MG63 (cell line): ENCODE data around the gene FOXO3. TPM values are rescaled to one million over a fixed set of nuclear protein-coding genes. Genes with fewer than 3 reads are reported as not detected.

ENCODE experiments used
- DNase-seq: peaks from one replicate; pipeline ENCODE4 v3.0.0-alpha.2; 2020
- H3K27me3 ChIP-seq: fragments of 250-450 bp; sonication (Bioruptor Pico); 2 replicates; pipeline ENCODE4 v1.5.1; 2020; ENCODE audit warnings: mild to moderate bottlenecking, moderate library complexity
- H3K36me3 ChIP-seq: fragments of 250-450 bp; sonication (Bioruptor Pico); 2 replicates; pipeline ENCODE4 v1.5.1; 2020; ENCODE audit warnings: mild to moderate bottlenecking, moderate library complexity
- H3K4me3 ChIP-seq: fragments of 250-450 bp; sonication (Bioruptor Pico); 2 replicates; pipeline ENCODE4 v1.5.1; 2020; ENCODE audit warnings: mild to moderate bottlenecking, moderate library complexity
- H3K9me3 ChIP-seq: fragments of 250-450 bp; sonication (Bioruptor Pico); 2 replicates; pipeline ENCODE4 v1.5.1; 2020; ENCODE audit warnings: mild to moderate bottlenecking, moderate library complexity
- total RNA-seq: library from RNA; depleted of rRNA; stranded (reverse); fragments of >200 nt; shearing (Covaris generic); gene quantifications from 2 replicates; pipeline ENCODE4 v1.2.3, GENCODE V29; 2014; ENCODE audit warnings: low replicate concordance

Gene FOXO3
- total RNA-seq, 1 experiment from 2014 or later = 14.9 TPM

DNA sequence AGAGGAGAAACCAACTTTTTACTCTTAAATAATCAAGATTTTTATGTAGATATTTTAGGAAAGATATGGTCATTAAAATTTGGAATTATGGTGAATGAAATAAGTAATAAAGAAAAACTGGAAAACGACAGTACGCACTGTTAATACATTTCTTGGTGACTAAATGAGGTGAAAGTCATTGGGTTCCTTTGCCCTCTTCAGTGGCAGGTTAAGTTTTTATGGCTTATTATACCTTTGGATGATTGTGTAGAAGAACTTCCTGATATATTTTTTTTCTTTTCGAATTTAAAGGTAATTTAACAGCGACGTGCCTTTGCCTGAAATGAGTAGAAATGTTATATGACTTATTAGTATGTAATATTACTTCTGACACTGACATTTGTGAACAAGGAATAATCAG, 43.4 kb downstream of the FOXO3 start:
- Histone ChIP-seq H3K36me3 (no peaks in the 10 kb centered on the region), H3K9me3 (no peaks in the 10 kb centered on the region), H3K27me3 (no peaks in the 10 kb centered on the region)

DNA sequence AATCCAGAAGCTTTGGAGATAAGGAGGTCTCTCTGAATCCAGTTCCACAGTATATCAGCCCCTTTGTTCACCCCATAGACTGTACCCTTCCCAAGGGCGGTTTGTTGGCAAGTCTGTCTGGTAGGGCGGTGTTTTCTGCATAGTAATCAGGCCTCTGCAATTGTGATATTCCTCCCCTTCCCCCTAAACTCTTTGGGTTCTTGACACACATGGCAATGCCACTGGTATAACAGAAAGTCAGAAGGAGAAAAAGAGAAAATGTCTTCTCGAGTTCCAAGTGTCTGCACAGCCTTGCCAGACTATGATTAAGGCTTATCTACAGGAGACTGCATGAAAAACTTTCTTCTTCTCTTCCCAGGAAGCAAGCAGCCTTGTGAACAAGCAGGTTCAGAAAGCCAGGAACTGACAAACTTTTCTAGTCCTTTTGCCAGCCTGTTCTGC, 45.6 kb downstream of the FOXO3 start:
- no peaks in the 10 kb centered on the region for H3K36me3 ChIP-seq
- no peak overlapping the region for H3K4me3 ChIP-seq
- no peaks in the 10 kb centered on the region for H3K27me3 ChIP-seq
- H3K9me3 ChIP-seq = no peaks in the 10 kb centered on the region
- DNase-seq = no peak

More for the DNA sequence above, 43.4 kb downstream of the FOXO3 start:
- DNase-seq = no peak
- H3K4me3 ChIP-seq = no peak overlapping the region

DNA sequence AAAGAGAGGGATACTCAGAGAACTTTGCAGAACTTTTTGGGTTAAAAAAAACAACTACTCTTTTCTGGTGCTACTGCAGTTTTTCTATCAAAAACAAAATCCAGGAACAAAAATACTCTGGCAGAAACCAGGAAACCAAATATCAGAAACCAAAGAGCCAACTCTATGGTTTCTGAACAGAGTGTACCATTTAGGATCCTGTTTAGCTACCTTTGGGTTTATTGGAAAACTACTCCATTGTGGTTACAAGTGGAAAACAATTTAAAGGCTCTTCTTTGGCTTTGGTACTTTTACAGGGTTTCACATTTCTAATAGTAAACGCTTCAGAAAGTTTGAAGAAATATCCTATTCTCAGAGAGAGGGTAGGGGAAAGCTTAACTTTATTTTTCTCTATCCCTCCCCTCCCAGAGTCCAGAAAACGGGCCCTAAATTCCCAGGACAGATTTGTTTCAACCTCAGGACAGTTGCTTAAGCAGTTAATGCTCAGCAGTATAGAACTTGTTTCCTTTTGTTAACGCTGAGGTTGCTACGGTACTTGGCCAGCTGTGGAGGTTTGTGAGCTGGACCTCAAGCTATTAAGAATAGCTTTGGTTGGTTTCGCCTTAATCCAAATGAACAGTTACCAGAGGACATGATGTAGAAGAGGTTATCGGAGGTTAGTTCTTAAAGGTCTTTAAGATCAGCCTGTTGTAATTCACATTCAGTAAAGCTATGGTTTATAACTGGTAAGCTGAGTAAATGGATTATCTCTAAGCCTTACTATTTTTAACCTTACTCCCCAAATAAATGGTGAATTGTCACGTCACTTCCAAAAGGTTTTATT, 47.9 kb downstream of the FOXO3 start:
- Histone ChIP-seq H3K36me3 (peaks cover 8% of the 10 kb centered on the region; the same call in 1 of the 2 replicates), H3K27me3 (no peaks in the 10 kb centered on the region), H3K4me3 (peak overlapping the region; percentile 7; the same call in 1 of the 2 replicates), H3K9me3 (peaks cover 5% of the 10 kb centered on the region)
- DNase-seq = peak; percentile 55

DNA sequence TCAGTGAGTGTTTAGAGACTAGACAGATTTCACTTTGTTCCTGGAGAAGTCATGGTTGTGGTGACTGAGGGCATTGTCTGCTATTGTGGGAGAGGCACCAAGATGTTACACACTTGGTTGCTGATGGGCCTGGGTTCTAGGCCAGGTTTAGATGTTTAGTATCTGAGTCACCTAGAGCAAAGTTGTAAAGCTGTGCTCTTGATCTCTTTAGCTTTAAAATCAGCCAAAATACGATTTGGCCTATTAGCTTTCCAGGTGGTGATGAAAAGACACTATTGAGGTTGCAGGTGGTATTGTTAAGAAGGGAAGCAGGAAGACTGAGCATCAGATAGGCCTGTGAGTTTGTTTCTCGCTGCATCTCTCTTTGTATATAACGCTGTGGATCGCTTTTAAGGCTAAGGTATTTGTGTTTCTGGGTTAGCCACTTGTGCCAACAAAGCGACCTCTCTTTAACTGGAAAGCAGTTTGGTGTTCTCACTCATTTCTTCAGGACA, 48.6 kb downstream of the FOXO3 start:
- peak; percentile 83 for DNase-seq
- Histone ChIP-seq H3K9me3 (peaks cover 5% of the 10 kb centered on the region), H3K27me3 (no peaks in the 10 kb centered on the region), H3K36me3 (peaks cover 8% of the 10 kb centered on the region; the same call in 1 of the 2 replicates), H3K4me3 (no peak overlapping the region)

DNA sequence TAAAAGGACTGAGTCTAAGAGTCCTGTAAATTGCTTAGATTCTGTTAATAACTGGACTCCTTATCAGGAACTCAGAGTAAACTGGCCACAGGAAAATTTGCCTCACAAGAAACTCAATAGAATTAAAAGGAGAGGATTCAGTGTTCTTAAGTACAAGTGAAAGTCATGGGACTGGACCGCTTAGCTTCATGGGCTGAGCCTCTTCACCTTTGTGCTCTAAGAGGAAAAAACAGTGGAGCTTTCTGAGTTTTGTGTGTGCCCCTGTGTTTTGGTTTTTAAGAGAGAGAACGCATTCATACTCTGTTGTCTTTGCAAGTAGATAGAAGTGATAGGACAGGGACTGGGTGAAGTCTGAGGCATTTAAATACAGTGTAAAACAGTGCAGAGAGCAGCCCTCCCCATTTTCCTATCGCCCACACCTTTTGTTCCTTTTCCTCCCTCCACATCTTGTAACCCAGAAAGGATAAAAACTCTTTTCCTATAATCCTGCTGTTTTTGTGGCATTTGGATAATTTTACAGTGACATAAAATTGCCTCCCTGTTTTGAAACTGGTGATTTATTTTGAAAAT, 49.6 kb downstream of the FOXO3 start:
- Histone ChIP-seq H3K27me3 (no peaks in the 10 kb centered on the region), H3K9me3 (peaks cover 5% of the 10 kb centered on the region), H3K4me3 (no peak overlapping the region), H3K36me3 (peaks cover 8% of the 10 kb centered on the region; the same call in 1 of the 2 replicates)
- DNase-seq = no peak

DNA sequence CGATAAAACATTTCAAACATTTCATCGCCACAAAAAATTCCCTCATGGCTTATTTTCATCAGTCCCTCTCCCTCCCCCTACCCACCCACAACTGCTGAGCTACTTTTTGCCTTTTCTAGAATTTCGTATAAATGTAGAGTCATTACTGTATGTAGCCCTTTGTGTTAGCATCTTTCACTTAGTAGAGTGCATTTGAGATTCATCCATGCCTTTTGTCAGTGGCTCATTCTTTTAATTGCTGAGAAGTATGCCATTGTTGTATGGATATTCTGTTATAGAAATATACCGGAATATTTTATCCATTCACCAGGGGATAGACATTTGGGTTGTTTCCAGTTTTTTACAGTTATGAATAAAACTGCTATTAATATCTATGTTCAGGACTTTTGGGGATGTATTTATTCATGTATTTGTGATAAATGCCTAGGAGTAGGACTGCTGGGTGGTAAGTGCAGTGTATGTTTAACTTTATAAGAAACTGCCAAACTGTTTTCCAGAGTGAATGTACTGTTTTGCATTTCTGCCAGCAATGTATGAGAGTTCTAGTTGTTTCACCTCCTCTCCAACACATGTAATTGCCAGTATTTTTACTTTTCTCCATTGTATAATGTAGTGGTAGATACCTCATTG, 50.4 kb downstream of the FOXO3 start:
- H3K4me3 ChIP-seq = no peak overlapping the region
- H3K27me3 ChIP-seq = no peaks in the 10 kb centered on the region
- peaks cover 8% of the 10 kb centered on the region; the same call in 1 of the 2 replicates for H3K36me3 ChIP-seq
- no peak for DNase-seq
- peaks cover 5% of the 10 kb centered on the region for H3K9me3 ChIP-seq

DNA sequence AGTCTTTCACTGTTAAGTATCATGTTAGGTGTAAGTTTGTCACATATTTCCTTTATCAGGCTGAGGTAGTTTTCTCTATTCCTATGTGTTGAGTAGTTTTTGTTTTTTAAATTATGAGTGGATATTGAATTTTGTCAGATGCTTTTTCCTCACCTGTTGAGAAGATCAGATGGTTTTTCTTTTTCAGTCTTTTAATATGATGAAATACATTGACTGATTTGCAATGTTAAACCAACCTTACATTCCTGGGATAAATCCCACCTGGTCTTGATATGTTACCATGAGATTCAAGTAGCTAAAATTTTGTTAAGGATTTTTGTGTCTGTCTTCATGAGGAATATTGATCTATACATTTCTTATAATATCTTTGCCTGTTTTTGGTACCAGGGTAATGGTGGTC, 52.1 kb downstream of the FOXO3 start:
- no peak for DNase-seq
- Histone ChIP-seq H3K27me3 (no peaks in the 10 kb centered on the region), H3K9me3 (peaks cover 5% of the 10 kb centered on the region), H3K4me3 (no peak overlapping the region), H3K36me3 (peaks cover 8% of the 10 kb centered on the region; the same call in 1 of the 2 replicates)

DNA sequence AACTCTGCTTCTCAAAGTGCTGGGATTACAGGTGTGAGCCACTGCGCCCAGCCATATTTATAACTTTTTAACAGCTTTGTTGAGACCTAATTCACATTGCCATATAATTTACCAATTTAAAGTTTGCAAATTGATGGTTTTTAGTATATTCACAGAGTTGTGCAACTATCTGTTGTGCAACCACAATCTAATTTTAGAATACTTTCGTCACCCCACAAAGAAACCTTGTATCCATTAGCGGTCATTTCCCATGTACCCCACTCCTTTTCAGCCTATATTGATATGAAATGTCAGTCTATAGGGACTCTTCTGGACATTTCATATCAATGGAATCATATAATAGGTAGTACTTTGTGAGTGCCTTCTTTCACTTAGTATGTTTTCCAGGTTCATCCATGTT, 55.8 kb downstream of the FOXO3 start:
- Histone ChIP-seq H3K36me3 (peaks cover 8% of the 10 kb centered on the region; the same call in 1 of the 2 replicates), H3K9me3 (peaks cover 5% of the 10 kb centered on the region), H3K4me3 (no peak overlapping the region), H3K27me3 (no peaks in the 10 kb centered on the region)
- DNase-seq = no peak

DNA sequence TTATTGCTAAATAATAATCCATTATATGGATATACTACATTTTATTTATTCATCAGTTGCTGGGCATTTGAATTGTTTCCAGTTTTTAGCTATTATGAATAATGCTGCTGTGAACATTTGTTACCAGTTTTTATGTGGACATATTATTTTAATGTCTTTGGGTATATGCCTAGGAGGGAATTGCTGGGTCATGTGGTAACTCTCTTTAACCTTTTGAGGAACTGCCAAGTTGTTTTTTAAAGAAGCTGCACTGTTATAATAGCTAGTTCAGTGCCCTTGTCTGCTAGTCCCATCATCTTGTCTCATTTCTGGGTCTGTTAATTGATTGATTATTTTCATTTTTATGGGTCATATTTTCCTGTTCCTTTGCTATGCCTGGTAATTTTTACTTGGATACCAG, 56.3 kb downstream of the FOXO3 start:
- Histone ChIP-seq H3K4me3 (no peak overlapping the region), H3K36me3 (peaks cover 8% of the 10 kb centered on the region; the same call in 1 of the 2 replicates), H3K27me3 (no peaks in the 10 kb centered on the region), H3K9me3 (peaks cover 5% of the 10 kb centered on the region)
- no peak for DNase-seq

DNA sequence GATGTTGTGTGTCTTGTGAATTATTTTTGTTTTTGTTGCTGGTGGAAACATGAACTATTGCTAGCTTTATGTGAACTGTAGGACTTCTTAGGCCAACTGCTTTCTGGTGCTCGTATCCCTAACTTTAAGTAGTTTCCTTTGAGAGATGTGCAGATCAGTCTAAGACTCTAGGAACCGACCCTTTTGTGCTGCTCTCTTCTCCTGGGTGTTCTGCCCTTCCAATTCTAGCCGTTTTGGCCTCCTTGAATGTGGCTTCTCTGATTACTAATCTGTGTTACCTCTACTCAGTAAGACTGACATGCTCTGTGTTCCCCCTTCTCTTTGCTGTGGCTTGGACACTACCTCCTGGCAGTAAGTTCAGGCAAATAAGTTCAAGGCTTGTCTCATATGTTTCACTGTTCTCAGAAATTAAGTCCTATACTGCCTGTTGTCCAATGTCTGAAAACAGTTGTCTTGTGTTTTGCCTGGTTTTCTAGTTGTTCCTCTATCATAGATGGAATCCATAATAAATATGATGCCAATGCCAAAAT, 58.0 kb downstream of the FOXO3 start:
- DNase-seq = no peak
- Histone ChIP-seq H3K27me3 (no peaks in the 10 kb centered on the region), H3K36me3 (no peaks in the 10 kb centered on the region), H3K9me3 (no peaks in the 10 kb centered on the region), H3K4me3 (no peak overlapping the region)

DNA sequence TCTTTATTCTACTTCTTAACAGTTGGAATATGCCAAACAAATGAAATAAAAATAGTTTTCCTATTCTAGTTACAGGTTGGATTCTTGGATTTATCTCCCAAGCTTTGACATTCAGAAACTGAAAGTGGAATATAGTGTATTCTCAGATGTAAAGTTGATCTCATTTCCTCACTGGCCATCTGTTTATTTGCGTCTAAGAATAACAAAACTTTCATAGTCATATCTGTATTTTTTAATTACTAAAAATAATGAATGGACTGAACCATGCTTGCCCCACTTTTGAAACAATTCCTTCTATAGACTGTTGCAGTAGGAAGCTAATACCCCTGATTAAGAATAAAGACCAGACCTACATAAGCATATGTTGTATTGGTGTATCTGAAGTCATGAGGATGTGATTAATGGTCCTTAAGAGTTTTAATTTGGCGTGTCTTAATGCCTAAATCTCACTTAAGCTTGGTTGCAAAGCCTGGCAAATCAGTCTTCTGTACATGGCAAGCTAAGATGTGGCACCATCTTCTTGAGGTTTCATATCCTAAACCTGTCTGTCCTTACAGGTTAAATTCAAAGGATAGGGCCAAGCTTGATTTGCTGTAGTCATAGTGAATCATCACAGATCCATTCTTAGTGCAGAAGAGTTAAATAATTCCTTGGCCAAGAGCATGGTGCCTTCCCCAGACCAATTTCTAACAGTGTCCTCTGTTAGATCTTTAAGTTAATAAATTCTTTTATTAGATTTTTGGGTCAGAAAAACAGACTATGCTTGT, 58.9 kb downstream of the FOXO3 start:
- H3K36me3 ChIP-seq = no peaks in the 10 kb centered on the region
- no peak for DNase-seq
- H3K27me3 ChIP-seq = no peaks in the 10 kb centered on the region
- H3K9me3 ChIP-seq = no peaks in the 10 kb centered on the region
- no peak overlapping the region for H3K4me3 ChIP-seq

DNA sequence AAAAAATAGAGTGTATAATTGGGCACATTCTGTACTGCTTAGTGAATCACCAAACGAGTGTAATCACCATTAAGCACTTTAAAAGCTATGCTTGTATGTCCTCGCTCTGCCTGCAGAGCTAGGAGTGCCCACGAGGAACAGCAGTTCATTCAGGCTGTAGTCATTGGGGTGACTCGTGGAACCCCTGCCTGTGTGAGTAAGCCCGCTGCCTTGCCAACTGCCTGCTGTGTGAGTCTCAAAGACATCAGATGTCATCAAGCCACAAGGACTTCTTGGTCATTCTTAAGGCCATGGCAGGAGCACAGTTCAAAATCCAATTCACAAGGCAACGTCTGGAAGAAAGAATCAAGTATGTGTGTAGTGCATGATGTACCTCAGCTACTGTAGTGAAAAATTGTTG, 60.4 kb downstream of the FOXO3 start:
- H3K4me3 ChIP-seq = no peak overlapping the region
- peak; percentile 82 for DNase-seq

DNA sequence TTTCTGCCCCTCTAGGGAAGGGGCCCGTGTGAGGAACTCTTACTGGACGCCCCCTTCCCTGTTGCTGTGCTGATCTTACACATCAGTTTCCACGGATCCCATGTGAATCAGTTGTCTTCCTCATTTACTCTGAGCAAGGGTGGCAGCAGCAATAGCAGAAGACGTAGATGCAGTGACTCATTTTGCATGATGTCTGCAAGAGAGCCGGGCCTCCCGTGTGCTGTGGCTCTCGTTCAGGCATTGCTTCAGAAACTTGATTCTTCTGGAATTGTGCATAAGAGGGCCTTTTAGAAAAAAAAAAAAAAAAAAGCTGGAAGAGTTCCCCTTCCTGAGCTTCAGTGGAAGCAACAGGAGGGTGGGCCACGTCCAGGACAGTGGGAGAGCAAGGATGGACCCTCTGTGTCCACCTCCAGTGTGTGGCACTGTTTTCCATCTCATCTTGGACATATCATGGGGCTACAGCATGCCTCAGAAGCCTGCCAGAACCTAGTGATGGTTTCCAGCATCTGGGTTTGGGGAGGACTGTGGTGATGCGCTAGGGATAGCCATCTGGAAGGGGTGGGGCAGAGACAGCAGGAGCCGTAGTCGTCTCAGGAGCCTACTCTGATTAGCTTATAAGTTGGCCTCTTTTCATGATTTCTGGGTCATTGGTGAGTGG, 62.1 kb downstream of the FOXO3 start:
- H3K9me3 ChIP-seq = no peaks in the 10 kb centered on the region
- H3K4me3 ChIP-seq = no peak overlapping the region
- H3K27me3 ChIP-seq = no peaks in the 10 kb centered on the region
- peak; percentile 60 for DNase-seq
- H3K36me3 ChIP-seq = no peaks in the 10 kb centered on the region

More for the DNA sequence above, 60.4 kb downstream of the FOXO3 start:
- H3K9me3 ChIP-seq = no peaks in the 10 kb centered on the region
- no peaks in the 10 kb centered on the region for H3K36me3 ChIP-seq
- H3K27me3 ChIP-seq = no peaks in the 10 kb centered on the region

DNA sequence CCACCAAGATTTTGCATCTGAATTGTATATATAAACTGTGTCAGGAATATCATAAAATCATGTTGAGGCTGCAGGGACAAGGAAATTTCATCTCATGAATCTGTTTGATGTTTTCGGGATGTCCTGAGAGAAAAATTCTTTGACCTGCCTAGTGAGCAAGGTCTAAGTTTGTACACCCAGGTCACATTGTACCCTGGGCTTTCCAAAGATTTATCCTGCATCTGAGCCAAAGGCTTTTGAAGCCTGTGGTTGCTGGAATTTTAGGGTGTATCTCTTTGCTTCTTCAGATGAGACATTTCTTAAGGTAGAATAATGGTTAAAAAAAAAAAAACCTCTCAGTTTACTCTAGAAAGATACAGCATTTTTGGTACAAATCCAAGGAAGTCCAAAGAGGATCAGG, 63.3 kb downstream of the FOXO3 start:
- DNase-seq = no peak
- Histone ChIP-seq H3K27me3 (no peaks in the 10 kb centered on the region), H3K9me3 (no peaks in the 10 kb centered on the region), H3K36me3 (no peaks in the 10 kb centered on the region), H3K4me3 (no peak overlapping the region)

DNA sequence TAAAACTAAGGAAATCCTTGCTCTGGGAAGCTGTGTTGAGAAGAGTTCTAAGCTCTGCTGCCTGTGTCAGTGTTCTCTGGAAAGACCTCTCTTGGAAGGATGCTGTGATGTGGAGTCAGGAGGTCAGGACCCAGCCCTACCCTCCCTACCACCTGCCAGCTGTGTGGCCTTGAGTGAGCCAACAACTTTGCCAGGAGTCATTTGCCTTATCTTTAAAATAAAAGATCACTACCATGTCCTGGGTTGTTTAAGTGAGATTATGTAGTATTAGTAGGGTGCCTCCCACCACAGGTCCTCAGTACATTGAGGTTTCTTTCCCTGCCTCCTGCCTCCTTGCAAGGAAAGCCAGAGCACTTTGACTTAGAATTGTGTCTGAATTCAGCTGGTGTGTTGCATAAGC, 64.9 kb downstream of the FOXO3 start:
- Histone ChIP-seq H3K36me3 (no peaks in the 10 kb centered on the region), H3K4me3 (no peak overlapping the region), H3K27me3 (no peaks in the 10 kb centered on the region), H3K9me3 (no peaks in the 10 kb centered on the region)
- DNase-seq = no peak

DNA sequence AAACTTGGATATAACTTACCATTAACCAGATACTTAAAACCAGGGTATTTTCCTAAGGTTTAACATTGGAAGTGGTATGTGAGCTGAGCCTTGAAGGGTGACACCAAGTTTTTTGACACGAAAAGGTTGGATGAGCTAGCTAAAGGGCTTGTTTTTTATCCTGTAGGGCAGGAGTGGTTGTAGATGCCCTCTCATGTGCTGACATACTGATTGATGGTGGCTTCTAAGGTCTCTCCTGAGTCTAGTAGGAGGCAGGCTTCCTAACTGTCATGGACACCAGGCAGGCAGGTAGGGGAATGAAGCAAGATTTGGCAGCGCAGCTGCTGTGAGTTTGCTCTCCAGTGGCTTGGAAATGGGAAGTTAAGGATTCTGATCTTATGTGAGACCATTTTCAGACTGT, 66.1 kb downstream of the FOXO3 start:
- no peaks in the 10 kb centered on the region for H3K27me3 ChIP-seq
- no peaks in the 10 kb centered on the region for H3K36me3 ChIP-seq
- no peaks in the 10 kb centered on the region for H3K9me3 ChIP-seq
- H3K4me3 ChIP-seq = no peak overlapping the region
- no peak for DNase-seq
